IMR-90 (cell line): ENCODE measurements around the gene UGT1A3. TPM values are rescaled to one million over a fixed set of nuclear protein-coding genes. Genes with fewer than 3 reads are reported as not detected.

Source experiments
- ATAC-seq: fragments of 200-7000 bp; cut with Tn5 transposase; 2 replicates; pipeline ENCODE4 v1.9.1; 2020; ENCODE audit warnings: low read depth, mild to moderate bottlenecking, moderate library complexity
- BruUV-seq: library from RNA; stranded (reverse); fragments of 400-500 nt; replicated peaks from 2 replicates; lab custom pipeline; 2021; lab: Mats Ljungman, UMichigan
- CTCF ChIA-PET: fragments of 300-600 bp; formaldehyde crosslinking; extraction: SDS; loops from one replicate; lab custom pipeline; 2021; ENCODE audit warnings: antibody characterized with exemption; lab: Yijun Ruan, JAX
- POLR2A ChIA-PET: fragments of 300-600 bp; sonication (Branson Sonifier 250); formaldehyde crosslinking; loops from one replicate; lab custom pipeline; 2022; ENCODE audit warnings: antibody characterized with exemption; ENCODE audit not compliant: unreplicated experiment; lab: Charles Lee
- DNase-seq: peaks from one replicate; pipeline ENCODE4 v3.0.0; 2013
- H2AFZ ChIP-seq: replicated peaks from 2 replicates; pipeline ENCODE3; 2013; ENCODE audit warnings: low read length, mild to moderate bottlenecking; ENCODE audit not compliant: poor library complexity
- H2AK5ac ChIP-seq: 2 replicates; pipeline ENCODE4 v1.6.1; 2013; ENCODE audit warnings: low read depth, low read length, inconsistent platforms
- H2AK9ac ChIP-seq: replicated peaks from 2 replicates; pipeline ENCODE3; 2013; ENCODE audit warnings: mild to moderate bottlenecking, low read depth, low read length, moderate library complexity; ENCODE audit not compliant: poor library complexity
- H2BK120ac ChIP-seq: 2 replicates; pipeline ENCODE4 v1.6.1; 2013; ENCODE audit warnings: low read depth, low read length, inconsistent platforms
- H2BK15ac ChIP-seq: 3 replicates; pipeline ENCODE4 v1.6.1; 2013; ENCODE audit warnings: low read depth, low read length, inconsistent platforms
- H2BK20ac ChIP-seq: 2 replicates; pipeline ENCODE4 v1.6.1; 2013; ENCODE audit warnings: low read depth, mild to moderate bottlenecking, inconsistent platforms, low read length, moderate library complexity
- H2BK5ac ChIP-seq: 2 replicates; pipeline ENCODE4 v1.6.1; 2013; ENCODE audit warnings: mild to moderate bottlenecking, low read depth, low read length, inconsistent platforms; ENCODE audit not compliant: poor library complexity, severe bottlenecking
- H3K14ac ChIP-seq: replicated peaks from 2 replicates; pipeline ENCODE4 v1.6.1; 2013; ENCODE audit warnings: low read depth, low read length, inconsistent platforms
- H3K18ac ChIP-seq: 2 replicates; pipeline ENCODE4 v1.6.1; 2013; ENCODE audit warnings: low read depth, low read length, control low read depth
- H3K23ac ChIP-seq: 2 replicates; pipeline ENCODE4 v1.6.1; 2013; ENCODE audit warnings: low read depth, low read length, inconsistent platforms
- H3K27ac ChIP-seq: 2 replicates; pipeline ENCODE4 v1.5.1; 2013; ENCODE audit warnings: mild to moderate bottlenecking, control low read depth, low read length; ENCODE audit not compliant: insufficient read depth
- H3K27me3 ChIP-seq: 2 replicates; pipeline ENCODE4 v1.6.1; 2013; ENCODE audit warnings: low read length; ENCODE audit not compliant: control insufficient read depth, insufficient read depth
- H3K36me3 ChIP-seq: 2 replicates; pipeline ENCODE4 v1.6.1; 2013; ENCODE audit warnings: low read length, mixed read lengths; ENCODE audit not compliant: control insufficient read depth, insufficient read depth
- H3K4ac ChIP-seq: 2 replicates; pipeline ENCODE4 v1.6.1; 2013; ENCODE audit warnings: low read depth, low read length, inconsistent platforms
- H3K4me1 ChIP-seq: 2 replicates; pipeline ENCODE4 v1.6.1; 2013; ENCODE audit warnings: low read length, mixed read lengths; ENCODE audit not compliant: control insufficient read depth, insufficient read depth
- H3K4me2 ChIP-seq: 2 replicates; pipeline ENCODE4 v1.6.1; 2013; ENCODE audit warnings: low read depth, mild to moderate bottlenecking, control low read depth, low read length, moderate library complexity
- H3K4me3 ChIP-seq: 2 replicates; pipeline ENCODE4 v1.5.1; 2013; ENCODE audit warnings: low read depth, mild to moderate bottlenecking, control low read depth, low read length, moderate library complexity; ENCODE audit not compliant: insufficient read depth
- H3K56ac ChIP-seq: 2 replicates; pipeline ENCODE4 v1.6.1; 2013; ENCODE audit warnings: low read length, inconsistent platforms; ENCODE audit not compliant: insufficient read depth; ENCODE audit errors: extremely low read depth
- H3K79me1 ChIP-seq, 2 experiments: 2 replicates each; pipeline ENCODE4 v1.6.1; 2013; ENCODE audit warnings: low read length in 2 of 2, inconsistent platforms in 1 of 2, low read depth in 1 of 2
- H3K9ac ChIP-seq: 2 replicates; pipeline ENCODE4 v1.6.1; 2013; ENCODE audit warnings: low read depth, low read length, control low read depth
- H3K9me1 ChIP-seq: 2 replicates; pipeline ENCODE4 v1.6.1; 2013; ENCODE audit warnings: low read length, inconsistent platforms; ENCODE audit not compliant: insufficient read depth
- H3K9me3 ChIP-seq: 2 replicates; pipeline ENCODE4 v1.6.1; 2013; ENCODE audit warnings: low read length; ENCODE audit not compliant: control insufficient read depth, insufficient read depth
- H4K20me1 ChIP-seq: 2 replicates; pipeline ENCODE4 v1.6.1; 2013; ENCODE audit warnings: low read length, inconsistent platforms; ENCODE audit not compliant: insufficient read depth
- H4K5ac ChIP-seq: 2 replicates; pipeline ENCODE4 v1.6.1; 2013; ENCODE audit warnings: mild to moderate bottlenecking, low read depth, low read length, control low read depth
- H4K8ac ChIP-seq, 2 experiments: 2 replicates each; pipeline ENCODE4 v1.6.1; 2013; ENCODE audit warnings: low read depth in 2 of 2, low read length in 2 of 2, control low read depth in 1 of 2, inconsistent platforms in 1 of 2
- H4K91ac ChIP-seq: 2 replicates; pipeline ENCODE4 v1.6.1; 2013; ENCODE audit warnings: low read depth, low read length, inconsistent platforms; ENCODE audit not compliant: insufficient read depth
- BHLHE40 ChIP-seq: fragments of 150-350 bp; IDR thresholded peaks from 2 replicates; pipeline ENCODE4 v1.6.1; 2016; ENCODE audit warnings: mild to moderate bottlenecking, low read depth, low read length
- CEBPB ChIP-seq: IDR thresholded peaks from 2 replicates; pipeline ENCODE4 v1.6.1; 2012; ENCODE audit warnings: low read depth, low read length, improper control_type of control experiment
- CHD1 ChIP-seq: IDR thresholded peaks from 2 replicates; pipeline ENCODE4 v1.6.1; 2012; ENCODE audit warnings: low read depth, low read length, improper control_type of control experiment
- ELK1 ChIP-seq: fragments of 150-350 bp; IDR thresholded peaks from 2 replicates; pipeline ENCODE4 v1.6.1; 2016; ENCODE audit warnings: low read depth, mild to moderate bottlenecking, low read length, moderate library complexity, borderline replicate concordance
- FOS ChIP-seq: fragments of 150-350 bp; IDR thresholded peaks from 2 replicates; pipeline ENCODE4 v1.6.1; 2016; ENCODE audit warnings: low read depth, low read length
- MAZ ChIP-seq: IDR thresholded peaks from 2 replicates; pipeline ENCODE4 v1.6.1; 2012; ENCODE audit warnings: low read depth, mild to moderate bottlenecking, low read length, improper control_type of control experiment, moderate library complexity, borderline replicate concordance
- MXI1 ChIP-seq: IDR thresholded peaks from 2 replicates; pipeline ENCODE4 v1.6.1; 2012; ENCODE audit warnings: low read depth, mild to moderate bottlenecking, low read length, moderate library complexity, borderline replicate concordance
- NFE2L2 ChIP-seq: fragments of 150-350 bp; IDR thresholded peaks from 2 replicates; pipeline ENCODE4 v1.6.1; 2016; ENCODE audit warnings: low read depth, mild to moderate bottlenecking, low read length
- POLR2A ChIP-seq: IDR thresholded peaks from 2 replicates; pipeline ENCODE4 v1.6.1; 2012; ENCODE audit warnings: mild to moderate bottlenecking, low read depth, low read length
- RAD21 ChIP-seq: IDR thresholded peaks from 2 replicates; pipeline ENCODE4 v1.6.1; 2012; ENCODE audit warnings: low read length, improper control_type of control experiment
- RCOR1 ChIP-seq: IDR thresholded peaks from 2 replicates; pipeline ENCODE4 v1.6.1; 2012; ENCODE audit warnings: mild to moderate bottlenecking, low read length, improper control_type of control experiment; ENCODE audit not compliant: insufficient replicate concordance
- SMC3 ChIP-seq: fragments of 150-350 bp; IDR thresholded peaks from 2 replicates; pipeline ENCODE4 v1.6.1; 2016; ENCODE audit warnings: low read depth, mild to moderate bottlenecking, antibody characterized with exemption, low read length, moderate library complexity
- WGBS, 2 experiments: methylation state at CpG; one replicate each; pipeline versions ENCODE4 v1.1.5 to v1.1.7; 2013; ENCODE audit warnings: missing lambda C conversion rate in 2 of 2; ENCODE audit not compliant: insufficient read length in 1 of 2; ENCODE audit errors: extremely low coverage in 2 of 2; 5-methylcytosine and 5-hydroxymethylcytosine counted together
- dilution Hi-C: fragments of 300-500 bp; cut with HindIII; formaldehyde crosslinking; loops from one replicate; pipeline ENCODE4 v1.14.3; 2018; ENCODE audit warnings: low sequenced_read_pairs; ENCODE audit not compliant: unreplicated experiment
- in situ Hi-C: fragments of 300-500 bp; cut with MboI; formaldehyde crosslinking; loops from 3 replicates; pipeline ENCODE4 v1.14.3; 2019; ENCODE audit warnings: low sequenced_read_pairs, inconsistent platforms, mixed read lengths
- intact Hi-C: fragments of 100-400 bp; cut with micrococcal nuclease; formaldehyde crosslinking; loops from 2 replicates; pipeline ENCODE4 v1.10.0; 2022
- polyA plus RNA-seq, 3 experiments: library from polyadenylated mRNA; depleted of rRNA; stranded (reverse); fragments of >200 nt; gene quantifications; 2 replicates each; pipeline ENCODE4 v1.2.3, GENCODE V29; 2012; ENCODE audit warnings: low replicate concordance in 1 of 3
- total RNA-seq: library from RNA; depleted of rRNA; stranded (reverse); fragments of >200 nt; gene quantifications from 2 replicates; pipeline ENCODE4 v1.2.3, GENCODE V29; 2012
- TF ChIP-seq, protein P1 (sequence below): fragments of 150-350 bp; IDR thresholded peaks from 2 replicates; pipeline ENCODE4 v1.6.1; 2017; ENCODE audit warnings: mild to moderate bottlenecking, antibody characterized with exemption, low read length, low read depth
- TF ChIP-seq, protein P2 (sequence below): conservative IDR thresholded peaks from 2 replicates; pipeline ENCODE4 v1.5.1; 2012; ENCODE audit warnings: mild to moderate bottlenecking, low read depth, low read length, improper control_type of control experiment

UGT1A3 gene
- total and polyA plus RNA-seq, 2 of the 4 experiments (the other 2 are of a cell fraction), result not detected

DNA sequence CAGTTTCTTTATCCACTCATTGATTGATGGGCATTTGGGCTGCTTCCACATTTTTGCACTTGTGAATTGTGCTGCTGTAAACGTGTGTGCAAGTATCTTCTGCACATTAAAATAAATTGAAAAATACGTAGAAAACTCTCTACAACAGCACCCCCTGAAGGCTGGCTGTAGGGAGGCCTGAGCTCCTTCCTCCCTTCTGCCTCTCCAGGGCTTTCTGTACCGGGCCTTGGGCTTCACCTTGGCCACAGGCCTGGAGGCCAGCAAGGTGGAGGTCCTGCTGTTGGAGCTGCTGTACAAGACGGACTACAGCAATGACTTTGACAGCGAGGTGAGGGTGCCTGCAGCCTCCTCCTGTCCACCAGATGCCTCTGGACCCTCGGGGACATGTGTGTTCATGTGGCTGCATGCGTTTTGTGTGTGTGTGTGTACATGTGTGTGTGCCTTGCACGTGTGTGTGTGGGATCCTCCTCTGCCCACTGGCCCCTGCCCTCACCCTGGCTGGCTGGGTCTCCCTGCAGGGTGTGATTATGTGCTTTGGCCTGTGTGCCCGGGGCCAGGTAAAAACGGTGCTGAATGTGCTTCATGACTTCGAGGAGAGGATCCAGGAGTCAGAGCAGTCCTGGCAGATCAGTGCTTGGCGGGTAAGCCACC is 78.5 kb downstream of the UGT1A3 start:
- no peak for ATAC-seq
- dilution Hi-C loops, result no loop called here
- CTCF ChIA-PET, result no interaction called here

More for the DNA sequence above, 78.5 kb downstream of the UGT1A3 start:
- Histone ChIP-seq H3K9me1 (no peaks in the 10 kb centered on the region), H3K56ac (no peak overlapping the region), H2BK5ac (no peak overlapping the region), H4K5ac (no peak overlapping the region), H3K9me3 (no peaks in the 10 kb centered on the region), H4K20me1 (no peaks in the 10 kb centered on the region), H3K4me2 (no peak overlapping the region), H3K23ac (no peak overlapping the region), H3K4me3 (no peak overlapping the region), H2AK9ac (no peak overlapping the region), H4K8ac (no peak overlapping the region), H2AK5ac (no peak overlapping the region), H4K91ac (no peak overlapping the region), H3K36me3 (no peaks in the 10 kb centered on the region), H2BK20ac (no peak overlapping the region), H2BK15ac (no peak overlapping the region), H3K27me3 (peaks cover 44% of the 10 kb centered on the region), H2BK120ac (no peak overlapping the region), H3K4ac (no peak overlapping the region), H3K14ac (no peak overlapping the region), H3K9ac (no peak overlapping the region), H3K18ac (no peak overlapping the region), H3K27ac (no peak overlapping the region), H2AFZ (no peak overlapping the region), H3K4me1 (no peaks in the 10 kb centered on the region), H3K79me1 (no peaks in the 10 kb centered on the region)
- BruUV-seq, result no TSS peak
- intact Hi-C loops, result no loop called here
- DNase-seq, result no peak
- WGBS, 2 experiments, result 35% methylated on average over 2 of the region's 12 CpGs; no CpG with 5 or more reads in 1 of the 2 experiments
- POLR2A ChIA-PET, result no interaction called here
- in situ Hi-C loops, result no loop called here
- TF ChIP-seq POLR2A, result no peak
- no peak for TF ChIP-seq NFE2L2
- TF ChIP-seq, protein P1, sequence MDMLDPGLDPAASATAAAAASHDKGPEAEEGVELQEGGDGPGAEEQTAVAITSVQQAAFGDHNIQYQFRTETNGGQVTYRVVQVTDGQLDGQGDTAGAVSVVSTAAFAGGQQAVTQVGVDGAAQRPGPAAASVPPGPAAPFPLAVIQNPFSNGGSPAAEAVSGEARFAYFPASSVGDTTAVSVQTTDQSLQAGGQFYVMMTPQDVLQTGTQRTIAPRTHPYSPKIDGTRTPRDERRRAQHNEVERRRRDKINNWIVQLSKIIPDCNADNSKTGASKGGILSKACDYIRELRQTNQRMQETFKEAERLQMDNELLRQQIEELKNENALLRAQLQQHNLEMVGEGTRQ, result no peak
- no peak for TF ChIP-seq CEBPB
- no peak for TF ChIP-seq CHD1
- no peak for TF ChIP-seq RCOR1
- TF ChIP-seq RAD21, result no peak
- TF ChIP-seq MXI1, result no peak
- TF ChIP-seq FOS, result no peak
- TF ChIP-seq ELK1, result no peak
- no peak for TF ChIP-seq MAZ
- TF ChIP-seq, protein P2, sequence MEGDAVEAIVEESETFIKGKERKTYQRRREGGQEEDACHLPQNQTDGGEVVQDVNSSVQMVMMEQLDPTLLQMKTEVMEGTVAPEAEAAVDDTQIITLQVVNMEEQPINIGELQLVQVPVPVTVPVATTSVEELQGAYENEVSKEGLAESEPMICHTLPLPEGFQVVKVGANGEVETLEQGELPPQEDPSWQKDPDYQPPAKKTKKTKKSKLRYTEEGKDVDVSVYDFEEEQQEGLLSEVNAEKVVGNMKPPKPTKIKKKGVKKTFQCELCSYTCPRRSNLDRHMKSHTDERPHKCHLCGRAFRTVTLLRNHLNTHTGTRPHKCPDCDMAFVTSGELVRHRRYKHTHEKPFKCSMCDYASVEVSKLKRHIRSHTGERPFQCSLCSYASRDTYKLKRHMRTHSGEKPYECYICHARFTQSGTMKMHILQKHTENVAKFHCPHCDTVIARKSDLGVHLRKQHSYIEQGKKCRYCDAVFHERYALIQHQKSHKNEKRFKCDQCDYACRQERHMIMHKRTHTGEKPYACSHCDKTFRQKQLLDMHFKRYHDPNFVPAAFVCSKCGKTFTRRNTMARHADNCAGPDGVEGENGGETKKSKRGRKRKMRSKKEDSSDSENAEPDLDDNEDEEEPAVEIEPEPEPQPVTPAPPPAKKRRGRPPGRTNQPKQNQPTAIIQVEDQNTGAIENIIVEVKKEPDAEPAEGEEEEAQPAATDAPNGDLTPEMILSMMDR, result no peak
- no peak for TF ChIP-seq BHLHE40
- no peak for TF ChIP-seq SMC3
